ENCODE data around the gene SLC4A8. TPM values are rescaled to one million over a fixed set of nuclear protein-coding genes. Genes with fewer than 3 reads are reported as not detected.

SLC4A8 gene
- total RNA-seq, 1 experiment from 2014 or later, result 3.0 TPM

DNA sequence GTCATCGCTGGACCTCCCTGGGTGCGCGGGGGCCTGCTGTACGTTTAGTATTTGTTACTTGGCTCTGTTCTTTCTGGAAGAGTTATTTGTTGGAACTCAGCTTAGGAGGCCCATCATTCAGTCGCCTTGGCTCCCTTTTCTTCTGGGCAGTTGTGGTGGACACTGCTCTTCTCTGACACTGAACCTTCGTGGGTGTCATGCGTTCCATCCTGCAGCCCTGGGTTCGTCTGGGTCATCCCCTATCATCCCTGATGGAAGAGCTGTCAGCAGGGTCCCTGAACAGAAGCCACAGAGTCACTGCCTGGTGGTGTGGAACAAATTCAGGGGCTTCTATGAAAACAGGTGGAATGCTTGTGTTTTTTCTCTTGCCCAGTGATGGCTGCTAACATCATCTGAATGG is 113.5 kb downstream of the SLC4A8 start:
- Histone ChIP-seq H3K9me3 (ENCODE audit: insufficient read depth, low read depth) (no peaks in the 10 kb centered on the region), H3K4me1 (replicated peaks; ENCODE audit: insufficient read depth) (no peaks in the 10 kb centered on the region), H3K27ac (no peak overlapping the region), H2AFZ (no peak overlapping the region), H3K4me2 (no peak overlapping the region), H3K79me2 (ENCODE audit: low read depth) (no peaks in the 10 kb centered on the region), H3K27me3 (ENCODE audit: insufficient read depth, low read depth) (peaks cover 72% of the 10 kb centered on the region), H4K20me1 (ENCODE audit: insufficient read depth) (no peaks in the 10 kb centered on the region), H3K9me2 (ENCODE audit: insufficient read depth) (no peaks in the 10 kb centered on the region), H3K36me3 (ENCODE audit: low read depth) (no peaks in the 10 kb centered on the region), H3K4me3 (no peak overlapping the region), H3F3A (ENCODE audit: insufficient read depth, low read depth) (no peaks in the 10 kb centered on the region)
- DNase-seq, result no peak
- CTCF ChIA-PET, result no interaction called here
- no peak for TF ChIP-seq EZH2 (IDR thresholded peaks at IDR 0.05; ENCODE audit: low read depth)
- intact Hi-C loops (cut with micrococcal nuclease; ENCODE audit: unreplicated experiment), result no loop called here
- POLR2A ChIA-PET (ENCODE audit: unreplicated experiment), result interaction anchor here (0.5 kb wide), 1 partner anchor 424 kb away, joined by 3 read pairs; no protein-coding TSS in a partner anchor
- BruUV-seq (replicated peaks), result no TSS peak

DNA sequence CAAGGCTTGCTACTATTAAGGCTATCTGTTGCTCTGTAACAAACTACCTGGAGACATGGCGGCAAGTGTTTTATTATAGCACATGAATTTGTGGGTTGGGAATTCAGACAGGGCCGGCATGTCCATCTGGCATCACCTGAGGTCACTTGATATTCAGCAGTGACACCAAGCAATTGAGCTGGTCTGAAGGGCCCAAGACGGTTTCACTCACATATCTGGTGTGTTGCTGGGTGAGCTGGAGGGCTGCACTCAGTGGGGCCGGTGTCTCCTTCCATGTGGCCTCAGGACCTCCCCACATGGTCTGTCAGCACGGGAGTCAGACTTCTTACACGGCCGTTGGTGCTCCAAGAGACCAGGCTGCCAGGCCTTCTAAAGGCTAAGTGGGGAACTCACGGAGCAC is 114.0 kb downstream of the SLC4A8 start:
- Histone ChIP-seq H4K20me1 (ENCODE audit: insufficient read depth) (no peaks in the 10 kb centered on the region), H3F3A (ENCODE audit: insufficient read depth, low read depth) (no peaks in the 10 kb centered on the region), H3K4me3 (no peak overlapping the region), H3K9me2 (ENCODE audit: insufficient read depth) (no peaks in the 10 kb centered on the region), H3K79me2 (ENCODE audit: low read depth) (no peaks in the 10 kb centered on the region), H3K4me1 (replicated peaks; ENCODE audit: insufficient read depth) (no peaks in the 10 kb centered on the region), H3K9me3 (ENCODE audit: insufficient read depth, low read depth) (no peaks in the 10 kb centered on the region), H3K36me3 (ENCODE audit: low read depth) (no peaks in the 10 kb centered on the region), H2AFZ (no peak overlapping the region), H3K27me3 (ENCODE audit: insufficient read depth, low read depth) (peaks cover 75% of the 10 kb centered on the region), H3K4me2 (no peak overlapping the region), H3K27ac (no peak overlapping the region)
- DNase-seq, result no peak
- ChIA-PET CTCF (no interaction called here), POLR2A (ENCODE audit: unreplicated experiment) (interaction anchor here (0.5 kb wide), 1 partner anchor 424 kb away, joined by 3 read pairs; no protein-coding TSS in a partner anchor)
- TF ChIP-seq, protein P1, sequence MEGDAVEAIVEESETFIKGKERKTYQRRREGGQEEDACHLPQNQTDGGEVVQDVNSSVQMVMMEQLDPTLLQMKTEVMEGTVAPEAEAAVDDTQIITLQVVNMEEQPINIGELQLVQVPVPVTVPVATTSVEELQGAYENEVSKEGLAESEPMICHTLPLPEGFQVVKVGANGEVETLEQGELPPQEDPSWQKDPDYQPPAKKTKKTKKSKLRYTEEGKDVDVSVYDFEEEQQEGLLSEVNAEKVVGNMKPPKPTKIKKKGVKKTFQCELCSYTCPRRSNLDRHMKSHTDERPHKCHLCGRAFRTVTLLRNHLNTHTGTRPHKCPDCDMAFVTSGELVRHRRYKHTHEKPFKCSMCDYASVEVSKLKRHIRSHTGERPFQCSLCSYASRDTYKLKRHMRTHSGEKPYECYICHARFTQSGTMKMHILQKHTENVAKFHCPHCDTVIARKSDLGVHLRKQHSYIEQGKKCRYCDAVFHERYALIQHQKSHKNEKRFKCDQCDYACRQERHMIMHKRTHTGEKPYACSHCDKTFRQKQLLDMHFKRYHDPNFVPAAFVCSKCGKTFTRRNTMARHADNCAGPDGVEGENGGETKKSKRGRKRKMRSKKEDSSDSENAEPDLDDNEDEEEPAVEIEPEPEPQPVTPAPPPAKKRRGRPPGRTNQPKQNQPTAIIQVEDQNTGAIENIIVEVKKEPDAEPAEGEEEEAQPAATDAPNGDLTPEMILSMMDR (conservative IDR thresholded peaks at IDR 0.05), result no peak
- TF ChIP-seq EZH2 (IDR thresholded peaks at IDR 0.05; ENCODE audit: low read depth), result no peak
- no TSS peak for BruUV-seq (replicated peaks)
- intact Hi-C loops (cut with micrococcal nuclease; ENCODE audit: unreplicated experiment), result no loop called here

DNA sequence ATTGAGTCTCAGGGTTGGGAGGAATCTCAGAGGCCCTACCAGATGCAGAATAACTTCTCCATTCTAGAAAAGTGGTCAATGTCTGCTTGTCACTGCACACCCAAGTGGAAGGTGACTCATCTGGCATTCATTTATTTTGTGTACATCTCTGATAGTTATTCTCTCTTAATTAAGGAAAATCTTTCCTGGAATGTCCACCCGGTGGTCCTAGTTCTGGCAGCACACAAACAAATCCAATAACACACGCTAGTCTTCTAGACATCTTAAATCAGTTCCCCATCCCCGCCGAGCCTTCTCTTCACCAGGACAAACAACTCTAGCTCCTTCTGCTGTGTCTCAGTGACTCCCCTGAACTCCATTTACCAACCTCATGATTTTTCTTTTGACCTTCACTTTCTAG is 116.4 kb downstream of the SLC4A8 start:
- CTCF ChIA-PET, result no interaction called here
- intact Hi-C loops (cut with micrococcal nuclease; ENCODE audit: unreplicated experiment), result no loop called here
- H3K79me2 ChIP-seq (ENCODE audit: low read depth), result no peaks in the 10 kb centered on the region
- peaks cover 88% of the 10 kb centered on the region for H3K27me3 ChIP-seq (ENCODE audit: insufficient read depth, low read depth)
- no peak for DNase-seq
- no peaks in the 10 kb centered on the region for H3F3A ChIP-seq (ENCODE audit: insufficient read depth, low read depth)
- no peak overlapping the region for H3K4me3 ChIP-seq
- no TSS peak for BruUV-seq (replicated peaks)
- no peaks in the 10 kb centered on the region for H3K4me1 ChIP-seq (replicated peaks; ENCODE audit: insufficient read depth)
- no peaks in the 10 kb centered on the region for H3K9me3 ChIP-seq (ENCODE audit: insufficient read depth, low read depth)
- POLR2A ChIA-PET (ENCODE audit: unreplicated experiment), result interaction anchor here (0.5 kb wide), 1 partner anchor 214 kb away, joined by 10 read pairs; no protein-coding TSS in a partner anchor
- no peak overlapping the region for H3K27ac ChIP-seq
- no peaks in the 10 kb centered on the region for H4K20me1 ChIP-seq (ENCODE audit: insufficient read depth)
- no peaks in the 10 kb centered on the region for H3K9me2 ChIP-seq (ENCODE audit: insufficient read depth)
- no peak overlapping the region for H3K4me2 ChIP-seq
- TF ChIP-seq, protein P1 (conservative IDR thresholded peaks at IDR 0.05), result no peak
- TF ChIP-seq EZH2 (IDR thresholded peaks at IDR 0.05; ENCODE audit: low read depth), result no peak
- no peaks in the 10 kb centered on the region for H3K36me3 ChIP-seq (ENCODE audit: low read depth)
- no peak overlapping the region for H2AFZ ChIP-seq

DNA sequence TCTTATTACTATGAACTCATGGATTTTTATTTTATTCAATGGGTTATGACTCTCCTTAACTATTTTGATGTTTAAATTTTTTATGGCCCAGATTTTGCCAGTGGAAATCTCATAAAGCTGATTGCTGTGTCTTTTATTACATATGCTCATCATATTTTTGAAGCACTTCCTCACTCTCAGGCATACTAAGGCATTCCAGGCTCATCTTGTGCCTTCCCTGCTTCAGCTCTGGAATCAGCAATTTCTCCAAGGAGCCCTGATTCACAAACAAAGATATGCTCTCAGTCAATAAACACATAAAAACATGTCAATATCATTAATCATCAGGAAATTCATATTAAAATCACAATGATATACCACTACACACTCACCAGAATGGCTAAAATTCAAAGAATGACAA is 121.5 kb downstream of the SLC4A8 start:
- H3K9me3 ChIP-seq (ENCODE audit: insufficient read depth, low read depth), result no peaks in the 10 kb centered on the region
- no peaks in the 10 kb centered on the region for H4K20me1 ChIP-seq (ENCODE audit: insufficient read depth)
- no peak overlapping the region for H3K27ac ChIP-seq
- BruUV-seq (replicated peaks), result no TSS peak
- H3K4me1 ChIP-seq (replicated peaks; ENCODE audit: insufficient read depth), result no peaks in the 10 kb centered on the region
- intact Hi-C loops (cut with micrococcal nuclease; ENCODE audit: unreplicated experiment), result no loop called here
- H3K9me2 ChIP-seq (ENCODE audit: insufficient read depth), result no peaks in the 10 kb centered on the region
- no peak overlapping the region for H3K4me3 ChIP-seq
- H2AFZ ChIP-seq, result no peak overlapping the region
- H3F3A ChIP-seq (ENCODE audit: insufficient read depth, low read depth), result no peaks in the 10 kb centered on the region
- POLR2A ChIA-PET (ENCODE audit: unreplicated experiment), result interaction anchor here (0.6 kb wide), 1 partner anchor 59 kb away, joined by 3 read pairs; no protein-coding TSS in a partner anchor
- TF ChIP-seq, protein P1 (conservative IDR thresholded peaks at IDR 0.05), result no peak
- TF ChIP-seq EZH2 (IDR thresholded peaks at IDR 0.05; ENCODE audit: low read depth), result no peak
- no peaks in the 10 kb centered on the region for H3K79me2 ChIP-seq (ENCODE audit: low read depth)
- CTCF ChIA-PET, result no interaction called here
- no peak for DNase-seq
- peaks cover 93% of the 10 kb centered on the region for H3K27me3 ChIP-seq (ENCODE audit: insufficient read depth, low read depth)
- no peak overlapping the region for H3K4me2 ChIP-seq
- no peaks in the 10 kb centered on the region for H3K36me3 ChIP-seq (ENCODE audit: low read depth)
